Thoracic aorta (tissue), 2 donors: ENCODE data around the gene SNPH. TPM values are rescaled to one million over a fixed set of nuclear protein-coding genes. Genes with fewer than 3 reads are reported as not detected.

Experiments
- ATAC-seq: fragments of 150-250 bp; one replicate; pipeline ENCODE4 v1.8.0; 2017; ENCODE audit warnings: low read depth; ENCODE audit not compliant: insufficient number of reproducible peaks, low FRiP score
- DNase-seq: peaks from one replicate; pipeline ENCODE4 v3.0.0-alpha.2; 2020; ENCODE audit warnings: low spot score
- H3K27ac ChIP-seq, 2 donors: fragments of 200-600 bp; sonication (generic); 1 replicate in 1 of 2; 2 replicates in 1 of 2; pipeline ENCODE4 v1.5.1; 2016; ENCODE audit warnings: mild to moderate bottlenecking in 2 of 2, moderate library complexity in 2 of 2
- H3K27me3 ChIP-seq: fragments of 200-600 bp; sonication (generic); replicated peaks from 2 replicates; pipeline ENCODE4 v1.6.0; 2016; ENCODE audit warnings: mild to moderate bottlenecking; ENCODE audit not compliant: insufficient read depth
- H3K36me3 ChIP-seq: fragments of 200-600 bp; sonication (generic); one replicate; pipeline ENCODE4 v1.5.1; 2016
- H3K4me1 ChIP-seq, 2 donors: fragments of 200-600 bp; sonication (generic); 1 replicate in 1 of 2; 2 replicates in 1 of 2; pipeline versions ENCODE4 v1.5.1 to v1.6.0; 2016; ENCODE audit warnings: low read depth in 2 of 2, mild to moderate bottlenecking in 1 of 2; ENCODE audit not compliant: control insufficient read depth in 1 of 2
- H3K4me3 ChIP-seq: fragments of 200-600 bp; sonication (generic); 2 replicates; pipeline ENCODE4 v1.5.1; 2016; ENCODE audit warnings: mild to moderate bottlenecking
- H3K9me3 ChIP-seq: fragments of 200-600 bp; sonication (generic); 2 replicates; pipeline ENCODE4 v1.5.1; 2016
- CTCF ChIP-seq: fragments of 200-600 bp; sonication (generic); IDR thresholded peaks from one replicate; pipeline ENCODE4 v1.5.1; 2019; ENCODE audit warnings: antibody characterized with exemption
- total RNA-seq, 2 donors: library from RNA; depleted of rRNA; stranded (reverse); fragments of >200 nt; gene quantifications; one replicate each; pipeline versions ENCODE4 v1.1.0 to v1.2.3, GENCODE V29; 2016

Gene SNPH
- total RNA-seq, 2 donors from 2014 or later: 13.4 to 14.6 TPM

GRCh38 chr20:1319051-1319450, 53.0 kb downstream of the SNPH start:
- no peaks in the 10 kb centered on the region for H3K36me3 ChIP-seq
- H3K4me1 ChIP-seq: peaks cover 0 to 14% of the 10 kb centered on the region in 2 donors
- no peak overlapping the region for H3K4me3 ChIP-seq
- no peaks in the 10 kb centered on the region for H3K9me3 ChIP-seq
- no peak overlapping the region for H3K27ac ChIP-seq
- TF ChIP-seq CTCF: no peak
- H3K27me3 ChIP-seq: no peaks in the 10 kb centered on the region
- DNase-seq (no peak), ATAC-seq (no peak)

DNA sequence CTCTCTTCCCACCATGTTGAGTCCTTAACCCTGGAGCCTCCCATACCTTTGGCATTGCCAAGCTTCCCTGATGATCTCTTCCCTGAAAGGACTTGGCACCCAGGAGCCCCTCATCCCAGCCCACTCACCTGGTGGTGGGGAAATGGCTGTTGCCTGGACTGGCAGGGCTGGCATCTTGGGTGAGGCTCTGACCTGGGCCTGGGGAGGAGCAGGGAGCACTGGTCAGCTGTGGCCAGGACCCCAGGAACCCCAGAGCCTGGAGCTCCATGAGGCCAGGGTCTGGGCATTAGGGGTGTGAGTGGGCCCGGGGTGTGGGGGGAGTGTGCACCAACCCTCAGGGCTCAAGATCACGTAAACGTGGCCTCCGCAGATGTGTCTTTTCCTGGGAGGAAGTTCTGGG, 53.4 kb downstream of the SNPH start:
- TF ChIP-seq CTCF: no peak
- H3K4me3 ChIP-seq: no peak overlapping the region
- no peak overlapping the region for H3K27ac ChIP-seq
- no peaks in the 10 kb centered on the region for H3K27me3 ChIP-seq
- no peak for DNase-seq
- H3K4me1 ChIP-seq: peaks cover 0 to 15% of the 10 kb centered on the region in 2 donors
- ATAC-seq: no peak
- H3K36me3 ChIP-seq: no peaks in the 10 kb centered on the region
- H3K9me3 ChIP-seq: no peaks in the 10 kb centered on the region

GRCh38 chr20:1320016-1320415, 53.9 kb downstream of the SNPH start:
- no peaks in the 10 kb centered on the region for H3K36me3 ChIP-seq
- DNase-seq (no peak), ATAC-seq (no peak)
- TF ChIP-seq CTCF: no peak
- no peaks in the 10 kb centered on the region for H3K27me3 ChIP-seq
- no peak overlapping the region for H3K27ac ChIP-seq
- no peaks in the 10 kb centered on the region for H3K9me3 ChIP-seq
- H3K4me3 ChIP-seq: no peak overlapping the region
- H3K4me1 ChIP-seq: peaks cover 0 to 20% of the 10 kb centered on the region in 2 donors

- no peaks in the 10 kb centered on the region for H3K36me3 ChIP-seq
- H3K27ac ChIP-seq: no peak overlapping the region
- H3K4me3 ChIP-seq: no peak overlapping the region
- DNase-seq (no peak), ATAC-seq (no peak)
- no peak for TF ChIP-seq CTCF
- H3K4me1 ChIP-seq: peaks cover 0 to 24% of the 10 kb centered on the region in 2 donors
- H3K9me3 ChIP-seq: no peaks in the 10 kb centered on the region
- H3K27me3 ChIP-seq: no peaks in the 10 kb centered on the region
Measured at GRCh38 chr20:1320902-1321653, 55.0 kb downstream of the SNPH start.

DNA sequence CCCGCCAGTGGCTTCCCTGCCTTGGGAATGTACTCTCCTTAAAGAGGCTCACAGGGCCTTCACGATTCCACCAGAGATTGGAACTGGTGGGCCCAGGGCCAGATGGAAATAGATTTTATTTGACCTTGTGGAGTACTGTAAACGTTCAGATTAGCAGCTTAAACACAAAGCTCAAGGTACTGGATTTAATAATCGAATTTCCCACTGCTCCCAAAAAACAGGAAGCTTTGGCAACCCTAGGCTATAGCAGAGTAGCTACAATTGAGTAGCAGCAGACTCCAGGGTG, 55.5 kb downstream of the SNPH start:
- no peak overlapping the region for H3K27ac ChIP-seq
- no peak for ATAC-seq
- no peak overlapping the region for H3K4me3 ChIP-seq
- no peak for DNase-seq
- TF ChIP-seq CTCF: no peak
- no peaks in the 10 kb centered on the region for H3K36me3 ChIP-seq
- no peaks in the 10 kb centered on the region for H3K27me3 ChIP-seq
- H3K4me1 ChIP-seq: peaks cover 2 to 29% of the 10 kb centered on the region in 2 donors
- no peaks in the 10 kb centered on the region for H3K9me3 ChIP-seq
